IPS-18c (cell line): Measurements from ENCODE around the gene NEK11.
"Not testable (repeated sequence)": the region's sequence is repeated elsewhere in the genome, so short reads cannot be mapped to it uniquely, and the experiment has no call there.

Experiments used
- H3K4me3 ChIP-seq: 2 replicates; pipeline ENCODE4 v1.7.0; 2013; ENCODE audit warnings: low read depth, mild to moderate bottlenecking, low read length, moderate library complexity; ENCODE audit not compliant: insufficient read depth
- H3K9me3 ChIP-seq: one replicate; pipeline ENCODE4 v1.6.1; 2013; ENCODE audit warnings: mild to moderate bottlenecking, low read length, moderate library complexity; ENCODE audit not compliant: control insufficient read depth, insufficient read depth

Gene NEK11

GRCh38 chr3:131353016-131353877 is 326.6 kb downstream of the NEK11 start:
- Histone ChIP-seq H3K4me3 (no peak overlapping the region), H3K9me3 (no peaks in the 10 kb centered on the region)

- H3K4me3 ChIP-seq: no peak overlapping the region
These were observed 327.3 kb downstream of the NEK11 start for GRCh38 chr3:131353986-131354385.

DNA sequence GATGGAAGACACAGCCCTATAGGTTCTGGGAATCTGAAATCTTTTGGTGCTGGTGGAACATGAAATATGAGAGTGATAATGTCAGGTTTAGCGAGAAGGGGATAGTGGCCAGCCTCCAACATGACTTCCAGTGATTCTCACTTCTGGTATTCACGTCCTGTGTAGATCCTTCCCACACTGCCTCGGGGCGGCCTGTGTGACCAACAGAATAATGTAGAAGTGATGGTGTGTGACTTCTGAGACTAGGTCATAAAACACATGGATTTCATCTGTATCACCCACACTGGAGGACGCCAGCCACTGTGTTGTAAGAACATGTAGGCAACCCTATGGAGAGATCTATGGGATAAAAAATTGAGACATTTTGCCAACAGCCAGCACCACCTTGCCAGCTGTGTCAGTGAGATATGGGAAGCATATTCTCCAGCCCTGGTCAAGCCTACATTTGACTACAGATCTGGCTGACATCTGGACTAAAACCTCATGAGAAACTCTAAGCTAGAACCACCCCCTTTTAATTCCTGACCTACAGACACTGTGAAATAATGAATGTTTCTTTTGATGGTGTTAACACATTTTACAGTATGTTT is 329.4 kb downstream of the NEK11 start:
- Histone ChIP-seq H3K4me3 (no peak overlapping the region), H3K9me3 (no peaks in the 10 kb centered on the region)

More at GRCh38 chr3:131353986-131354385, 327.3 kb downstream of the NEK11 start:
- H3K9me3 ChIP-seq: no peaks in the 10 kb centered on the region

GRCh38 chr3:131357275-131357674 is 330.6 kb downstream of the NEK11 start:
- no peak overlapping the region for H3K4me3 ChIP-seq
- no peaks in the 10 kb centered on the region for H3K9me3 ChIP-seq

DNA sequence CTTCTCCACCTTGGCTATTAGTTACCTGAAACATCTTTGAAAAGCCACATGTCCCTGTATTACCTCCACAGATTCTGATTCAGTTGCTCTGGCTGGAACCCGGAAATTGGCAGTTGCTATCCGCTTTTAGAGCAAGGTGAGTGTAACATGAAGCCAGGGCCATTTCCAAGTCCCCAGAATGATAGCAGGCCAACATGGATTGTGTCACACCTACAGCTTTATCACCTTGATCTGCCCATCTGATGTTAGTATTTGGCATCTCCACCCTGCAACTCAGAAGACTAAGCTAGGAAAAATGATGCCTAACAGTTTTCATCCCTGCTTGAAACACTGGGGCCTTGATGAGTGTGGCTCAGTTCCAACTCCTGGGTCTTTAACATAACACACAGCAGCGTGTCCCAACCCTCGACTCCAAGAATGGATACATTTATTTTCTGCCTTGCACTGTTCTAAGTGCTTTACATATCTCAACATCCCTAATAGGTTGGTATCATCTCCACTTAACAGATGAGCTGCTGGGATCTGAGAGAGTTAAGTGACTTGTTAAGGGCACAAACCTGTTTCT is 333.6 kb downstream of the NEK11 start:
- Histone ChIP-seq H3K9me3 (no peaks in the 10 kb centered on the region), H3K4me3 (no peak overlapping the region)

DNA sequence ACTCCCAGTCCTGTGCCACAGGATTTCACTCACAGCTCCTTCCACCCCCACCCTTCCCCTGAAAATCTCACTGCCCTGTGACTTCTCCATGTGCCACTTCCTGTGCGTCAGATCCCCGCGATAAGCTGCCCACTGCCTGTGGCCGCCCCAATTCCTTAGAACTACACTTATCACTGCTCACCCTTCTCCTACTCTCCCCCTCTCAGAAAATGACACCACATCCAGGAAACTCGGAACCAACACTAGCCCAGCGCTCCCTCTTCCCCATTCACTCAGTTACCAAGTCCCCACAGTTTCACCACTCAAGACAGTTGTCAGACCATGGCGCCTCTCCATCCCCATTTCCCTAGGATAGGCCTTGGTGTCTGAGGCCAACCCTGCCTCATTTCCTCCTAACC is 334.4 kb downstream of the NEK11 start:
- H3K9me3 ChIP-seq: not testable (repeated sequence)
- H3K4me3 ChIP-seq: peak overlapping the region; percentile 36; the same call in 1 of the 2 replicates

- Histone ChIP-seq H3K4me3 (peak overlapping the region; percentile 58), H3K9me3 (no peaks in the 10 kb centered on the region)
These were observed 335.1 kb downstream of the NEK11 start for GRCh38 chr3:131361464-131362421.

- peaks cover 1% of the 10 kb centered on the region for H3K9me3 ChIP-seq
These were observed 336.6 kb downstream of the NEK11 start for GRCh38 chr3:131363275-131363674.

GRCh38 chr3:131370935-131371687 is 344.4 kb downstream of the NEK11 start:
- no peak overlapping the region for H3K4me3 ChIP-seq
- H3K9me3 ChIP-seq: peaks cover 4% of the 10 kb centered on the region

More at GRCh38 chr3:131363275-131363674, 336.6 kb downstream of the NEK11 start:
- no peak overlapping the region for H3K4me3 ChIP-seq

DNA sequence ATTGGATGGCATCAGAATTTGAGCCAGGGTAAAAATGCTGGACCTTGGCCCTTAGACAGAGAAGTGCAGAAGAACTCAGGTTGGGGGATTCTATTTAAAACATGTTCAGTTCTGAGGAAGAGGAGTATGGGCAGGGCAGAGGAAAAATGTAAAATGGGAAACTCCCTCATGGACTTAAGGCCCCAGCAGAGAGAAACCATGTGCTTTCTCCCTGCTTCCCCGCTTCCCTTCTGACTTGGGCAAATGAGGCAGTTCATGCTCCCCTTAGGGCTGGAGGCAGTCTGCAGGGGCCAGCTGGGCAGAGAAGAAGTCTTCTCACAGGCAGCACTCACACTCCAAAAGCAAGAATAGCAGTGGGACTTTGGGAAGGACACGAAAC is 345.0 kb downstream of the NEK11 start:
- Histone ChIP-seq H3K9me3 (peaks cover 4% of the 10 kb centered on the region), H3K4me3 (no peak overlapping the region)

GRCh38 chr3:131374741-131375140 is 348.1 kb downstream of the NEK11 start:
- no peak overlapping the region for H3K4me3 ChIP-seq
- peaks cover 2% of the 10 kb centered on the region for H3K9me3 ChIP-seq

GRCh38 chr3:131380821-131381444 is 354.3 kb downstream of the NEK11 start:
- peak overlapping the region; percentile 81 for H3K4me3 ChIP-seq
- not testable (repeated sequence) for H3K9me3 ChIP-seq

DNA sequence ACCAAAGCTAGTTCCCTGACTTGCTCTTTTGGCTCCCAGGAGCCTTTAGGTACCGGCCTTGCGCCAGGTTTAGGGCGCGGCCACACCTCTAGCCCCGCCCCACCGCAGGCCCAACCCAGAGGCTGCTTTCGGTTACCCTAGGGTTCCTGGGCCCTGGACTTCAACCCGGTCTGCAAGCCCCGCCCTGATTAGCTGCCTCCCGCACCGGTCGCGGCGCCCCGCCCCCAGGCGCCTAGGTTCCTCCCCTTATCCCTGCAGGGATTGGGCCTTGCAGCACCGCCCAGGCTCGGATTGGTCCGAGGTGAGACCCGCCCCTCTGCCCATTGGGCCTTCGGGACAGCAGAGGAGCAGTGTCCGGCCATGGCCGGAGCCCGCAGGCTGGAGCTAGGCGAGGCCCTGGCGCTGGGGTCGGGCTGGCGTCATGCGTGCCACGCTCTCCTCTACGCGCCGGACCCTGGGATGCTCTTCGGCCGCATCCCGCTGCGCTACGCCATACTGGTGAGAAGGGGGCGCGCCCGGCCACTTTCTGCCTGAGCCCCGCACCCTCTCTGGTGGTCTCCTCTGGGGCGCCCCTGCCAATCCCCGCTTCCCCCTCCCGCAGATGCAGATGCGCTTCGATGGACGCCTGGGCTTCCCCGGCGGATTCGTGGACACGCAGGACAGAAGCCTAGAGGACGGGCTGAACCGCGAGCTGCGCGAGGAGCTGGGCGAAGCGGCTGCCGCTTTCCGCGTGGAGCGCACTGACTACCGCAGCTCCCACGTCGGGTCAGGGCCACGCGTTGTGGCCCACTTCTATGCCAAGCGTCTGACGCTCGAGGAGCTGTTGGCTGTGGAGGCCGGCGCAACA is 355.0 kb downstream of the NEK11 start, which contains the start of gene NUDT16:
Gene NUDT16, plus strand, starts transcription at position 330 of the 847 bp plus-strand sequence. Its CDS starts 31 bp downstream, at position 361.
- no peaks in the 10 kb centered on the region for H3K9me3 ChIP-seq
- peak within 1 kb of the TSS; percentile 89 for H3K4me3 ChIP-seq

- Histone ChIP-seq H3K9me3 (no peaks in the 10 kb centered on the region), H3K4me3 (no peak overlapping the region)
These were observed 359.9 kb downstream of the NEK11 start for GRCh38 chr3:131386429-131387165.
